GM19193 (cell line): ENCODE measurements around the gene COPG1.

Source experiments
- POLR2A ChIP-seq: IDR thresholded peaks from 4 replicates; pipeline ENCODE4 v1.6.1; 2011; ENCODE audit not compliant: insufficient read depth, insufficient read length; ENCODE audit errors: extremely low read depth

COPG1 gene

DNA sequence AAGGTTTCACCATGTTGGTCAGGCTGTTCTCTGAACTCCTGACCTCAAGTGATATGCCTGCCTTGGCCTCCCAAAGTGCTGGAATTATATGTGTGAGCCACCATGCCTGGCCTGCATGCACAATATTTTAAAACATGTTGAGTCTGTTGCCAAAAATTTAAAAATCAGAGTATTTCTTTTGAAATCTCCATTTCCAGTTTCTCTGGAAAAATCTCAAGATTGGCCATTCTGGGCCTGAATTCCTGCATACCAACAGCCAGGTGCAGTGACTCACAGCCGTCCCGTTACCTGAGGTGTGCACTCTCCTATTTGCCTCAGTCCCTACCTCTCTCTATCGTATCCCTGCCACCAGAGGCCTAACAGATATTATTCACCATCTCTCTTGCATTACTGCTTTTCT, 15.0 kb upstream of the COPG1 start:
- no peak for TF ChIP-seq POLR2A

DNA sequence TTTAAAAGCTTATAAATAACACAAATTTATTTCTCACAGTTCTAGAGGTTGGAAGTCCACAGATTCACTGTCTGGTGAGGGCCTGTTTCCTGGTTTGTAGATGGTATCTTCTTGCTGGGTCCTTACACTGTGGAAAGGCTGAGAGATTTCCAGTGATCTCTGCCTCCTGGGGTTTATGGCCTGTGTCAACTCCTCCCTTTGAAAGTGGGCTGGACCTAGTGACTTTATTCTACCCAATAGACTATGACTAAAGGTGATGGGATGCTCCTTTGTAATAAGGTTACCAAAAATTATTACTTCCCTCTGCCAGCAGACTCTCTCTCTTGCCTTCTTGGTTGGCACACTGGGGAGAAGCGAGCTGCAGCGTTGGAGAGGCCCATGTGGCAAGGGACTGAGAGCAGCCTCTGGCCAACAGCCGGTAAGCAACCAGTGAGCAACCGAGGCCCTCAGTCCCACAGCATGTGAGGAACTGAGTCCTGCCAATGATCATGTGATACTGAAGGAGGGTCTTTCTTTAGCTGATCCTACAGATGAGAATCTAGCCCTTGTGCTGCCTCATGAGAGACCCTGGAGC, 14.0 kb upstream of the COPG1 start:
- TF ChIP-seq POLR2A: no peak

DNA sequence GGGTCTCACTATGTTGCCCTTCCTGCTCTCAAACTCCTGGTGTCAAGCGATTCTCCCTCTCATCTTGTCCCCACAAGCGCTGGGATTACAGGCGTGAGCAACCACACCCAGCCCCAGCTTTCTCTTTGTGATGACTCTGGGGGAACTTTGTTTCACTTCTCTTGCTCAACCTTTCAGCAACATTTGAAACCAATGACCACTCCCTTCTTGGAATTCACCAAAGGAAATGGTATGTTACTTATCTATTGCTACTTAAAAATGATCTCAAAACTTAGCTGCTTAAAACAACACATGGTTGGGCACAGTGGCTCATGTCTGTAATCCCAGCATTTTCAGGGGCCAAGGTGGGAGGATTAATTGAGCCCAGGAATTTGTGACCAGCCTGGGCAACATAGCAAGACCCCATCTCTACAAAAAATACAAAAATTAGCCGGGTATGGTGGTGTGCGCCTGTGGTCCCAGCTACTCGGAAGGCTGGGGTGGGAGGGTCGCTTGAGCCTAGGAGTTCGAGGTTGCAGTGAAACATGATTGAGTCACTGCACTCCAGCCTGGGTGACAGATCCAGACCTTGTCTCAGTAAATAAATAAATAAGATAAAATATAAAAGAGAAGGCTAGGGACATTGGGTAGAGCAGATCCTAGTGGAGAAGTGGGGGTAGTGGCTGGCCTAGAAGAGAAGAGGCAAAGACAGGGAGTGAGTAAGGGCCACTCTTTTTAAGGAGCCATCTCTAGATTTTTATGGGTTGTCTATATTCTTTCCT, 10.3 kb upstream of the COPG1 start:
- TF ChIP-seq POLR2A: no peak

DNA sequence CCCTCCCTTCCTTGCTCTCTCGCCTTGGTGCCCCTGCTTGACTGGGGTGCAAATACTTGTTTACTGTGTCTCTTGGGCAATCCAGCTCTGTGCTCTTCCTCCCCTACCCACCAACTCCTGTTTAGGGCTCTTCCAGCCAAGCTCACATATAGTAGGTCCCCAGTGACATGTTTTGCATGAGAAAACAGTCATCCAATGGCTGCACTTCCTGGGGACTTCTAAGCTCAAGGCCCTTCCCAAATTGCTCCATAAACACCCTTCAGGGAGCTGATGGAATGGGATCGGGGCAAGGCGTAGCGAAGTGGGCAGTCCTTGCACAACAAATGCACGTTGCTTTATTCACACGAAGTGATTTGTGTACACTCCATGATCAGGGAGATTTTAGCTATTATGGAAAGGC, 9.4 kb upstream of the COPG1 start:
- no peak for TF ChIP-seq POLR2A

DNA sequence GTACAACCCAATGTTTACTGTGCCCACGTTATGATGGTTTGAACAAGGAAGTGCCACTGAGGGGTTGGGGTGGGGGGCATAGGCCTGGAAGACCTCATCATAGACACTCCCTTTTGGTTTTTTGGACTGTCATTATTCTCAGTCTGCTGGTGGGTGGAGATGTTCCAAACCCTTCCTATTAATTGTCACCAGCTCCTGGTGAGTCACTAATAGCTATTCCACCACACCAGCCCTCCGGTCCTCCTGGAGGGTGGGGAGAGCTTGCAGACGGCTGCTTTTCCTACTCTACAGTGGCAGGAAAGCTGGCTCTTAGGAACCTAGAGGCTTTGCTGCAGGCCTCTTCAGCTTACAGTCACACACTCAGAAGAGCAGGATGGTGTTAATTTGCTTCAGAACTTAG, 9.0 kb upstream of the COPG1 start:
- TF ChIP-seq POLR2A: no peak

DNA sequence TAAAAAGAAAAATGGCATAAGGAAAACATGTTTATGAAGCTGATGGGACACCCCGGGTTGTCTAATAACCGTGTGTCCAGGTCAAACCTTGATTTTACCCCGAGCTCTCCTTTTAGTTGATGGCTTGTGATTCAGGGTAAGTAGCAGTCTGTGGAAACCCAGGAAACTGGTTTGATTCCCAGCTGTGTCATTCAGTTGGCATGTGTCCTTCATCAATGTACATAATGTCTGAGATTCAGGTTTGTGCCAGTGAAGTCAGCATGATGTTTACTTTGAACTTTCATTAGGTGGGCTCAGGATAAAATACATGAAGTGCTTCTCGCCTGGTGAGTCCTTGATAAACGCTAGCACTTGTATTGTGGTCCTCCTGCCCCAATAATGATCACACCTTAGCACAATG, 4.3 kb upstream of the COPG1 start:
- no peak for TF ChIP-seq POLR2A

DNA sequence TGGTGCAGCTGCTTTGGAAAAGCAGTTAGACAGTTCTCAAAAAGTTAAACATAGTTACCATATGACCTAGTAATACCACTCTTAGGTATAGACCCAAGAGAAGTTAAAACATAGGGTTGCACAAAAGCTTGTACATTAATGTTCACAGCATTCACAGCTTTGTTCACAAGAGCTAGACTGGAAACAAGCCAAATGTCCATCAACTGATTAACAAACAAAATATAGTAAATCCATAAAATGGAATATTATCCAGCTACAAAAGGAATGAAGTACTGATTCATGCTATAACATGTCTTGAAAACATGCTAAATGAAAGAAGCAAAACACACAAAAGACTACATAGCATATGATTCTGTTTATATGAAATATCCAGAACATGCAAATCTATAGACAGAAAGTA, 2.8 kb upstream of the COPG1 start:
- TF ChIP-seq POLR2A: no peak

DNA sequence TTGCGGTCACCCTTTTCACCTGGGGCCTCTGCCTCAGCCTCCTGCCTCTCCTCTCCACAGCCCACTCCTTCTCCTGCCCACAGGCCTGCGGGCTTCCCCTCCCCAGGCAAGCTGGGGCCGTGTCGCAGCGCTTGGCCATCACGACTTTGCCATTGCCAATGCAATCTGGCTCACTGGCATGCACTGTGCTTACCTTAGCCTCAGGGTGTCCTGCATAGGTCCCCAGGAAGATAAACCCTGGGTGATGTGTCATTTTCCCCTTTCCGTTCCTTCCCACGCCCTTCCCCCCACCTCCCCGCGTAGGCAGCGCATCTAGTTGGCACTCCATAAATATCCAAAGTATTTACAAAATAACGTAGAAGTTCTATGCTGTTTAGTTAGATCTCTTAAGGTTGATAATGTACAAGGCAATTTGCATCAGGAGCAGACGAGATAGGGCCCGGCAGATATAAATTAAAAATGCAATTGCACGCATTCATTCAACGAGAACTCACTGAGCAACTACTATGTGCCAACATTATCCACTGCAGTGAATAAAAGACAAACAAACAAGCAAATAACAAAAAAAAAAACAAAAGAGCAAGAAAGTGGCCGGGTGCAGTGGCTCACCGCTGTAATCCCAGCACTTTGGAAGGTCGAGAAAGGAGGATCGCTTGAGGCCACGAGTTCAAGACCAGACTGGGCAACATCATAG, 973 bp upstream of the COPG1 start:
- no peak for TF ChIP-seq POLR2A

DNA sequence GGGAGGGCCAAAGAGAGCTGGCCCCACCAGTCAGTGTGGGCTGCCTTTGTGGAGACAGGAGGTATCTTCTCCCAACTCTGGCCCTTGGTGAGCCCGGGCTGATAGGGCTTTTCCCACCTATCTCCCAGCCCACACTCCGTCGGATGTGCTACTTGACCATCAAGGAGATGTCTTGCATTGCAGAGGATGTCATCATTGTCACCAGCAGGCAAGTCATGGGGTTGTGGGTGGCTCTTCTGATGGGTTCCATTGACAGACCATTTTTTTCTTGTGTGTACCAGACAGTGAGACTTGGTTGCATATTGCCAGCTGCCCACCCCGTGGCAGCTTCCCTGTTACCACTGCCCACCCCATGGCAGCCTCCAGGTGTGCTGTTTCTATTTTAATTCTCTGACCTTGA, 3.3 kb downstream of the COPG1 start:
- no peak for TF ChIP-seq POLR2A

DNA sequence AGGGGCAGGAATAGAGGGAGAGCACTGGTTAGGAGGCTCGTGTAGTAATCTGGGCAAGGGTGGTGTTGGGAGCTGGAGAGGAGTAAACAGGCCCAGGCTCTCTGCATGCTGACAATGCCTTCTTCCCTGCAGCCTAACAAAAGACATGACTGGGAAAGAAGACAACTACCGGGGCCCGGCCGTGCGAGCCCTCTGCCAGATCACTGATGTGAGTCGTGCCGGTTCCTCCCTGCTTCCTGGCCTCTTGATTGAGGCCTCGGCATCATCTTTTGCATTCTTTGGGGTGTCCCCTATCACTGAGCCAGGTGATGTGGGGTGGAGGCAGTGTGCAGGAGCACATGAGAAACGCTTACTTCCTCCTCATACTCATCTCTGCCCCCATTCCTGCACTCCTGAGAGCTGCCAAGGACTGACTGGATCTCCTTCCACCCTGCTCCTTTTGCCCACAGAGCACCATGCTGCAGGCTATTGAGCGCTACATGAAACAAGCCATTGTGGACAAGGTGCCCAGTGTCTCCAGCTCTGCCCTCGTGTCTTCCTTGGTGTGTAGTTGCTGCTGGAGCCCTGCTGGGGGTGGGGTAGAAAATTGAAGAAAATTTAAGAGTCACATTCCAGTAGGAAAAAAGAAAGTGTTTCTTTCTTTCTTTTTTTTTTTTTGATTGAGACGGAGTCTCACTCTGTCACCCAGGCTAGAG, 5.3 kb downstream of the COPG1 start:
- no peak for TF ChIP-seq POLR2A

DNA sequence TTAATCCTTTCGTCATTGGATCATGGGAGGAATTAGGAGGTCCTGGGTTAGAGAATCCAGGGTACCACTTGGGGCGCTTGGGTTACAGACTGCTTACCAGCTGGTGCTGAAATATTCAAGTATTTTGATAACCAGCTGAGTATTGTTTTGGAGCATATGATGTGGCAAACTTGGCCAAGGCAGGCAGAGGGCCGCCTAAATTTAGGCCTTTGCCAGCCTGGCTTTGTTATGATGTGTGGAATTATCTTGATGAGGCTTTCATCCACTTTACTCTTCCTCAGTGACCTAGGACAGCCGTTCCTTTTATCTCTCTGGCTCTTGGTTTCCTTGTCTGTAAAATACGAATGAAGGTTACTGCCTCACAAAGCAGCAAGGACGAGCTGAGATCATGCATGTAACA, 6.9 kb downstream of the COPG1 start:
- no peak for TF ChIP-seq POLR2A

DNA sequence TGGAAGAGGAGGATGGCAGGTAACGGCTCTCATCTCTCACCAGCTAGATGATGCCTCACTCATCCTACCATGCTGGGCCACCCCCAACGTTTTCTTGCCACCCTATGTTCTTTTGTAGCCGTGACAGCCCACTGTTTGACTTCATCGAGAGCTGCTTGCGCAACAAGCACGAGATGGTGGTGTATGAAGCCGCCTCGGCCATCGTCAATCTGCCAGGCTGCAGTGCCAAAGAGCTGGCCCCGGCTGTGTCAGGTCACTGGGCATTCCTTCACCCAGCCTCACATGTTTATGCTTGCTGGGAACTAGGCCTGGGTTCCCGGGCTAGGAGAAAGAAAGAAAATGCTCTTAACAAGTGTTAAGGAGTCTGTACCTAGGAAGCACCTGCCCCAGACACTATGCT, 8.2 kb downstream of the COPG1 start:
- no peak for TF ChIP-seq POLR2A

DNA sequence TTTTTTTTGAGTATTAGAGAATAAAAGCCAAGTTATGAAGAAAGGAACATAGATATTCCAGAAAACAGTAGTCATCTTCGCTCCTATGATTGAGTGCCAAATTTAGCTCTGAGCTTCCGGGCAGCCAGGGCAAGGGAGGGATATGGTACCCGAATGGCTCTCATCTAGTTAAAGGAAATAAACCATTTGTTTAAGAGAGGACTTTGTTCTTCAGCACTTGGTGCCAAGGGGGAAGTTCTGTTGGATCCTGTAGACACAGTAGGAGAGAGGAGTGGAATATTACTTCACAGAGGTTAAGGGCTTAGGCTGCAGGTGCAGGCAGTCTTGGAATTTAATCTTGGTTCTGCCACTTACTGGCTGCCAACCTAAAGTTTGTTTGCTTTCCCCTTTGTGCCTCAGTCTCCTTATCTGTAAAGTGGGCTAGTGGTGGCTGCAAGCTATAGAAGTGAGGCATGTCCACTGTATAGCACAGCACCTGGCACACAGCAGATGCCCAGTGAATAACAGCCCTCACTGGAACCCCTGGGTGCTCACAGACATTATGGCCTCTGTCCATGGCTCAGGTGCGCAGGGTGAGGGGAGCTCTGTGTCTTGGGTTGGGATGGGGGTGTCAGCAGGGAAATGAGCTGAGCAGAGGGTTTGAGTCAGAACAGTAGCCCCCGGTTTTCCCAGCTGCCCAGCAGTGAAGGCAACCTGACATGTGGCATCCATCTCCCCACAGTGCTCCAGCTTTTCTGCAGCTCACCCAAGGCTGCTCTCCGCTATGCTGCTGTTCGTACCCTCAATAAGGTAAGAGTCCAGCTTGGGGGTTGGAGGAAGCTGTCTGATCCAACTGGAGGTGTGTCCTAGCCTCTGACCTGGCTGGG, 10.4 kb downstream of the COPG1 start:
- no peak for TF ChIP-seq POLR2A

DNA sequence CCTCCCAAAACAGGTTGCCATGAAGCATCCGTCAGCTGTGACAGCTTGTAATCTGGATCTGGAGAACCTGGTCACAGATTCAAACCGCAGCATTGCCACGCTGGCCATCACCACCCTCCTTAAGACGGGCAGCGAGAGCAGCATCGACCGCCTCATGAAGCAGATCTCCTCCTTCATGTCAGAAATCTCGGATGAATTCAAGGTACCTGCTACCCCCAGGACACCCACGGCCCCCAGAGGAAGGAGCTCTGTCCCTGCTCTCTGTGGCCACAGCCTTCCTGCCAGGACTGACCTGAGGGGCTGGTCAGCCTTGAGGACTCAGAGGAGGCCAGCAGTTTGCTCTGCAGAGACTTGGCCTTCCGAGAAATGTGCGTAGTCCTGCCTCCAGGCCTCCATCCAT, 11.2 kb downstream of the COPG1 start:
- TF ChIP-seq POLR2A: no peak

DNA sequence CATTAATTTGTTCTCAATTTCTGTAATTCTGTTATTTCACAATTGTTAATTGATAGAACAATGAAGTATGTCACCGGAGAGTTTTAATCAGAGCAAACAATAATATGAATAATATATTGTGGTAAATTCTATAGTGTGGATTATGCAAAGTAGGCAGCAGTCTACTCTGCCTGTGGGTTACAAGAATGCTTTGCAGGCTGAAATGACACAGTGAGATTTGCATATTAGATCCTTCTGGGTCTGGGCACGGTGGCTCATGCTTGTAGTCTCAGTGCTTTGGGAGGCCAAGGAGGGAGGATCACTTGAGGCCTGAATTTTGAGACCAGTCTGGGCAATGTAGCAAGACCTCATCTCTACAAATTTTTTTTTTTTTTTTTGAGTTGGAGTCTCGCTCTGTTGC, 12.5 kb downstream of the COPG1 start:
- TF ChIP-seq POLR2A: no peak
